HepG2 (cell line): ENCODE data around the gene BRCA1. TPM values are rescaled to one million over a fixed set of nuclear protein-coding genes. Genes with fewer than 3 reads are reported as not detected.

ENCODE experiments used
- JARID2 ChIP-seq: sonication (generic); formaldehyde crosslinking; IDR thresholded peaks from 2 replicates; pipeline ENCODE4 v1.8.1; 2023; ENCODE audit warnings: missing genetic modification reagents, inconsistent platforms; ENCODE audit not compliant: insufficient replicate concordance
- JUND ChIP-seq: sonication (generic); formaldehyde crosslinking; IDR thresholded peaks from 2 replicates; pipeline ENCODE4 v1.8.0; 2022; ENCODE audit warnings: mild to moderate bottlenecking, missing genetic modification reagents
- KLF15 ChIP-seq: sonication (generic); formaldehyde crosslinking; IDR thresholded peaks from 2 replicates; pipeline ENCODE4 v1.8.1; 2023; ENCODE audit warnings: borderline replicate concordance, mild to moderate bottlenecking, inconsistent platforms, missing genetic modification reagents, mixed read lengths
- MYNN ChIP-seq: sonication (generic); formaldehyde crosslinking; IDR thresholded peaks from 2 replicates; pipeline ENCODE4 v1.4.0; 2020; ENCODE audit warnings: mild to moderate bottlenecking, low read depth, missing genetic modification reagents
- NFIC ChIP-seq: IDR thresholded peaks from 2 replicates; pipeline ENCODE4 v1.6.1; 2012; ENCODE audit warnings: mild to moderate bottlenecking, low read length, inconsistent platforms
- NR3C1 ChIP-seq: sonication (generic); formaldehyde crosslinking; IDR thresholded peaks from 2 replicates; pipeline ENCODE4 v1.4.0; 2020; ENCODE audit warnings: missing genetic modification reagents
- SIN3A ChIP-seq: IDR thresholded peaks from 2 replicates; pipeline ENCODE4 v1.6.1; 2011; ENCODE audit warnings: low read depth, mild to moderate bottlenecking, control low read depth, low read length, borderline replicate concordance
- SP5 ChIP-seq: IDR thresholded peaks from 2 replicates; pipeline ENCODE4 v1.6.1; 2016; ENCODE audit warnings: low read depth, borderline replicate concordance
- ZKSCAN5 ChIP-seq: sonication (generic); formaldehyde crosslinking; IDR thresholded peaks from 2 replicates; pipeline ENCODE4 v1.5.1; 2020; ENCODE audit warnings: mild to moderate bottlenecking, missing genetic modification reagents
- ZNF354B ChIP-seq: sonication (generic); formaldehyde crosslinking; IDR thresholded peaks from 2 replicates; pipeline ENCODE4 v1.8.0; 2022; ENCODE audit warnings: mild to moderate bottlenecking, missing genetic modification reagents
- ZNF556 ChIP-seq: sonication (generic); formaldehyde crosslinking; IDR thresholded peaks from 2 replicates; pipeline ENCODE4 v1.4.0; 2020; ENCODE audit warnings: mild to moderate bottlenecking, missing genetic modification reagents, borderline replicate concordance
- ZNF674 ChIP-seq: sonication (generic); formaldehyde crosslinking; IDR thresholded peaks from 2 replicates; pipeline ENCODE4 v1.5.0; 2020; ENCODE audit warnings: low read depth, mild to moderate bottlenecking, missing genetic modification reagents
- ZNF713 ChIP-seq: sonication (generic); formaldehyde crosslinking; IDR thresholded peaks from 2 replicates; pipeline ENCODE4 v1.4.0; 2020; ENCODE audit warnings: mild to moderate bottlenecking, missing genetic modification reagents
- ZNF790 ChIP-seq: sonication (generic); formaldehyde crosslinking; IDR thresholded peaks from 2 replicates; pipeline ENCODE4 v1.8.0; 2022; ENCODE audit warnings: missing genetic modification reagents, mild to moderate bottlenecking, borderline replicate concordance
- ZNF850 ChIP-seq: sonication (generic); formaldehyde crosslinking; conservative IDR thresholded peaks from 2 replicates; pipeline ENCODE4 v1.9.0; 2021; ENCODE audit warnings: mild to moderate bottlenecking, missing genetic modification reagents
- polyA plus RNA-seq, 8 experiments: library from polyadenylated mRNA; depleted of rRNA in 3 of 8; stranded (reverse) in 7 of 8; unstranded in 1 of 8; fragments of >200 nt; fragmentation: Illumina TruSeq in 4 of 8; extraction: Trizol in 4 of 8; gene quantifications; 2 replicates each; pipeline versions ENCODE4 v1.2.1 to v1.2.3, GENCODE V29; 2011 to 2016; ENCODE audit warnings: low read depth in 4 of 8, missing spikeins in 1 of 8, mixed read lengths in 1 of 8; ENCODE audit not compliant: insufficient read depth in 1 of 8
- total RNA-seq, 5 experiments: library from RNA; depleted of rRNA; stranded (reverse); fragments of >200 nt; fragmentation: Illumina TruSeq; extraction: Trizol; gene quantifications; 2 replicates each; pipeline ENCODE4 v1.2.3, GENCODE V29; 2016; ENCODE audit warnings: low read depth in 1 of 5
- TF ChIP-seq, protein P1 (sequence below): sonication (generic); formaldehyde crosslinking; IDR thresholded peaks from 2 replicates; pipeline ENCODE4 v1.5.1; 2020; ENCODE audit warnings: mild to moderate bottlenecking, missing genetic modification reagents, borderline replicate concordance
- TF ChIP-seq, protein P2 (sequence below): sonication (generic); formaldehyde crosslinking; IDR thresholded peaks from 2 replicates; pipeline ENCODE4 v1.4.0; 2020; ENCODE audit warnings: mild to moderate bottlenecking, missing genetic modification reagents
- TF ChIP-seq, protein P3 (sequence below): IDR thresholded peaks from 2 replicates; pipeline ENCODE4 v1.6.1; 2016; ENCODE audit warnings: mild to moderate bottlenecking

Gene BRCA1
- total and polyA plus RNA-seq, 2 of the 13 experiments (the other 11 are each of a cell fraction or from before 2014, with no cell fraction given), result 13.3 to 37.5 TPM

DNA sequence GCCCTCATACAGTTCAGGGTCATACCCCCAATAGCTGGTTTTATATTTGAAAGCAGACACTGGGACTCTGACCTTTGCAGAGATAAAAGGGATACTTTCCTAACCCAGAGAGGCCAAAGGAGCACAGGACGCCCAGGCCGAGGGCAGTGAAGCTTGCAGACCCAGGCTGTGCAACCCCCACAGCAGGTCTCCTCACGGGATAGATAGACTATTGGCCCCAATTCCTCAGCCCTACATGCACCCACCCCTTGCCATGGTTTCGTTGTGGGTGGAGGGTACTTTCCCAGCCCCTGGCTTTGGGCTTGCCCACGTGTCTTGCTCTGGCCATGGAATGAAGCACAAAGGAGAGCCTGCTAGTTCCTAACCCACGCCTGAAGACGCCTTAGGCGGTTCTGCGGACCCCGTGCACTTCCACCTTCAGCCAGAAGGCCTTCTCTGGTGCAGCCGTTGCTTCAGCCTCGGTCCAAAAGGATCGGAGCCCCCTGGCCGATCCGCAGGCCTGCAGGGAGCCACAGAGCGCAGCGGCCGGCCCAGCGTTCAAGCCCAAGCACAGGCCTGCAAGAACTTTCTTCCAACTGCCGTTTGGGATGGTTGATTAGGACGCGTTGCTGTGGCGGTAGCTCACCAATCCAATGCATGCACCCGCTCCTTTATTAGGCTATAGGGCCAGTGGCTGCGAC lies 9.8 kb upstream of the BRCA1 start (continued):
- TF ChIP-seq, protein P1, sequence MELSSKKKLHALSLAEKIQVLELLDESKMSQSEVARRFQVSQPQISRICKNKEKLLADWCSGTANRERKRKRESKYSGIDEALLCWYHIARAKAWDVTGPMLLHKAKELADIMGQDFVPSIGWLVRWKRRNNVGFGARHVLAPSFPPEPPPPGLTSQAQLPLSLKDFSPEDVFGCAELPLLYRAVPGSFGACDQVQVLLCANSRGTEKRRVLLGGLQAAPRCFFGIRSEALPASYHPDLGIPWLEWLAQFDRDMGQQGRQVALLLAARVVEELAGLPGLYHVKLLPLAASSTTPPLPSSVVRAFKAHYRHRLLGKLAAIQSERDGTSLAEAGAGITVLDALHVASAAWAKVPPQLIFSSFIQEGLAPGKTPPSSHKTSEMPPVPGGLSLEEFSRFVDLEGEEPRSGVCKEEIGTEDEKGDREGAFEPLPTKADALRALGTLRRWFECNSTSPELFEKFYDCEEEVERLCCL (CRISPR knock-in tag), result no peak
- TF ChIP-seq ZKSCAN5 (CRISPR knock-in tag) (no peak), NFIC (peak; percentile 64; the same call in 1 of the 2 replicates), SP5 (CRISPR knock-in tag) (peak; percentile 61; the same call in 1 of the 2 replicates), JUND (CRISPR knock-in tag) (no peak), ZNF556 (CRISPR knock-in tag) (no peak), ZNF674 (CRISPR knock-in tag) (no peak), MYNN (no peak), ZNF850 (CRISPR knock-in tag) (no peak), ZNF713 (no peak), NR3C1 (CRISPR knock-in tag) (no peak), ZNF790 (no peak), SIN3A (no peak), JARID2 (CRISPR knock-in tag) (no peak), KLF15 (CRISPR knock-in tag) (no peak), ZNF354B (CRISPR knock-in tag) (no peak)
- TF ChIP-seq, protein P2, sequence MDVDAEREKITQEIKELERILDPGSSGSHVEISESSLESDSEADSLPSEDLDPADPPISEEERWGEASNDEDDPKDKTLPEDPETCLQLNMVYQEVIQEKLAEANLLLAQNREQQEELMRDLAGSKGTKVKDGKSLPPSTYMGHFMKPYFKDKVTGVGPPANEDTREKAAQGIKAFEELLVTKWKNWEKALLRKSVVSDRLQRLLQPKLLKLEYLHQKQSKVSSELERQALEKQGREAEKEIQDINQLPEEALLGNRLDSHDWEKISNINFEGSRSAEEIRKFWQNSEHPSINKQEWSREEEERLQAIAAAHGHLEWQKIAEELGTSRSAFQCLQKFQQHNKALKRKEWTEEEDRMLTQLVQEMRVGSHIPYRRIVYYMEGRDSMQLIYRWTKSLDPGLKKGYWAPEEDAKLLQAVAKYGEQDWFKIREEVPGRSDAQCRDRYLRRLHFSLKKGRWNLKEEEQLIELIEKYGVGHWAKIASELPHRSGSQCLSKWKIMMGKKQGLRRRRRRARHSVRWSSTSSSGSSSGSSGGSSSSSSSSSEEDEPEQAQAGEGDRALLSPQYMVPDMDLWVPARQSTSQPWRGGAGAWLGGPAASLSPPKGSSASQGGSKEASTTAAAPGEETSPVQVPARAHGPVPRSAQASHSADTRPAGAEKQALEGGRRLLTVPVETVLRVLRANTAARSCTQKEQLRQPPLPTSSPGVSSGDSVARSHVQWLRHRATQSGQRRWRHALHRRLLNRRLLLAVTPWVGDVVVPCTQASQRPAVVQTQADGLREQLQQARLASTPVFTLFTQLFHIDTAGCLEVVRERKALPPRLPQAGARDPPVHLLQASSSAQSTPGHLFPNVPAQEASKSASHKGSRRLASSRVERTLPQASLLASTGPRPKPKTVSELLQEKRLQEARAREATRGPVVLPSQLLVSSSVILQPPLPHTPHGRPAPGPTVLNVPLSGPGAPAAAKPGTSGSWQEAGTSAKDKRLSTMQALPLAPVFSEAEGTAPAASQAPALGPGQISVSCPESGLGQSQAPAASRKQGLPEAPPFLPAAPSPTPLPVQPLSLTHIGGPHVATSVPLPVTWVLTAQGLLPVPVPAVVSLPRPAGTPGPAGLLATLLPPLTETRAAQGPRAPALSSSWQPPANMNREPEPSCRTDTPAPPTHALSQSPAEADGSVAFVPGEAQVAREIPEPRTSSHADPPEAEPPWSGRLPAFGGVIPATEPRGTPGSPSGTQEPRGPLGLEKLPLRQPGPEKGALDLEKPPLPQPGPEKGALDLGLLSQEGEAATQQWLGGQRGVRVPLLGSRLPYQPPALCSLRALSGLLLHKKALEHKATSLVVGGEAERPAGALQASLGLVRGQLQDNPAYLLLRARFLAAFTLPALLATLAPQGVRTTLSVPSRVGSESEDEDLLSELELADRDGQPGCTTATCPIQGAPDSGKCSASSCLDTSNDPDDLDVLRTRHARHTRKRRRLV, result no peak
- TF ChIP-seq, protein P3, sequence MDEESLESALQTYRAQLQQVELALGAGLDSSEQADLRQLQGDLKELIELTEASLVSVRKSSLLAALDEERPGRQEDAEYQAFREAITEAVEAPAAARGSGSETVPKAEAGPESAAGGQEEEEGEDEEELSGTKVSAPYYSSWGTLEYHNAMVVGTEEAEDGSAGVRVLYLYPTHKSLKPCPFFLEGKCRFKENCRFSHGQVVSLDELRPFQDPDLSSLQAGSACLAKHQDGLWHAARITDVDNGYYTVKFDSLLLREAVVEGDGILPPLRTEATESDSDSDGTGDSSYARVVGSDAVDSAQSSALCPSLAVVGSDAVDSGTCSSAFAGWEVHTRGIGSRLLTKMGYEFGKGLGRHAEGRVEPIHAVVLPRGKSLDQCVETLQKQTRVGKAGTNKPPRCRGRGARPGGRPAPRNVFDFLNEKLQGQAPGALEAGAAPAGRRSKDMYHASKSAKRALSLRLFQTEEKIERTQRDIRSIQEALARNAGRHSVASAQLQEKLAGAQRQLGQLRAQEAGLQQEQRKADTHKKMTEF (CRISPR knock-in tag), result no peak
